Fibroblast of lung (primary cell): ENCODE results near the gene KIF4A. TPM values are rescaled to one million over a fixed set of nuclear protein-coding genes. Genes with fewer than 3 reads are reported as not detected.

Source experiments
- DNase-seq, 2 donors: peaks; one replicate each; pipeline versions ENCODE4 v3.0.0 to v3.0.0-alpha.2; 2010; ENCODE audit warnings: low read depth in 2 of 2
- H2AFZ ChIP-seq: 2 replicates; pipeline ENCODE4 v1.5.1; 2012; ENCODE audit warnings: low read length, control low read depth, inconsistent platforms
- H3K27ac ChIP-seq: 2 replicates; pipeline ENCODE4 v1.5.1; 2011; ENCODE audit warnings: low read length, control low read depth; ENCODE audit not compliant: insufficient read depth
- H3K27me3 ChIP-seq: 2 replicates; pipeline ENCODE4 v1.5.1; 2011; ENCODE audit warnings: mild to moderate bottlenecking, low read length; ENCODE audit not compliant: control insufficient read depth, insufficient read depth
- H3K36me3 ChIP-seq: 2 replicates; pipeline ENCODE4 v1.5.1; 2011; ENCODE audit warnings: low read length; ENCODE audit not compliant: control insufficient read depth, insufficient read depth
- H3K4me1 ChIP-seq: 2 replicates; pipeline ENCODE4 v1.5.1; 2011; ENCODE audit warnings: low read length; ENCODE audit not compliant: control insufficient read depth, insufficient read depth; ENCODE audit errors: extremely low read depth
- H3K4me2 ChIP-seq: 2 replicates; pipeline ENCODE4 v1.5.1; 2011; ENCODE audit warnings: low read length, control low read depth; ENCODE audit not compliant: insufficient read depth; ENCODE audit errors: extremely low read depth
- H3K4me3 ChIP-seq, 4 experiments: fragments of 200-600 bp in 1 of 4; sonication (generic) in 1 of 4; replicated peaks in 1 of 4; 2 replicates each; pipeline ENCODE4 v1.5.1; 2011 to 2016; ENCODE audit warnings: low read length in 4 of 4, low read depth in 3 of 4, mild to moderate bottlenecking in 3 of 4, control low read depth in 2 of 4, inconsistent platforms in 1 of 4, mixed read lengths in 1 of 4; ENCODE audit not compliant: insufficient read depth in 1 of 4; ENCODE audit errors: control extremely low read depth in 1 of 4
- H3K79me2 ChIP-seq: 2 replicates; pipeline ENCODE4 v1.5.1; 2012; ENCODE audit warnings: mild to moderate bottlenecking, low read length, inconsistent platforms; ENCODE audit not compliant: control insufficient read depth, insufficient read depth
- H3K9ac ChIP-seq: 2 replicates; pipeline ENCODE4 v1.5.1; 2011; ENCODE audit warnings: mild to moderate bottlenecking, low read length, control low read depth; ENCODE audit not compliant: insufficient read depth
- H3K9me3 ChIP-seq: 2 replicates; pipeline ENCODE4 v1.5.1; 2012; ENCODE audit warnings: low read depth, low read length; ENCODE audit not compliant: control insufficient read depth, insufficient read depth
- H4K20me1 ChIP-seq: 2 replicates; pipeline ENCODE4 v1.5.1; 2011; ENCODE audit warnings: low read length; ENCODE audit not compliant: control insufficient read depth, insufficient read depth; ENCODE audit errors: extremely low read depth
- CTCF ChIP-seq, 2 donors: IDR thresholded peaks in 1 of 2; conservative IDR thresholded peaks in 1 of 2; 1 replicate in 1 of 2; 2 replicates in 1 of 2; pipeline ENCODE4 v1.5.1; 2011 to 2012; ENCODE audit warnings: low read length in 2 of 2, control low read depth in 1 of 2, inconsistent platforms in 1 of 2, low read depth in 1 of 2, mild to moderate bottlenecking in 1 of 2
- EZH2 ChIP-seq: IDR thresholded peaks from 2 replicates; pipeline ENCODE4 v1.5.1; 2012; ENCODE audit warnings: low read length, control low read depth, mild to moderate bottlenecking; ENCODE audit errors: missing control alignments
- polyA plus RNA-seq, 2 donors: library from polyadenylated mRNA; depleted of rRNA in 1 of 2; stranded (reverse) in 1 of 2; unstranded in 1 of 2; fragments of >200 nt; gene quantifications; 2 replicates each; pipeline ENCODE4 v1.2.1, GENCODE V29; 2011 to 2012; ENCODE audit warnings: missing spikeins in 1 of 2
- total RNA-seq: library from RNA; depleted of rRNA; stranded (reverse); fragments of >200 nt; gene quantifications from 2 replicates; pipeline ENCODE4 v1.2.1, GENCODE V29; 2014

KIF4A gene
- total and polyA plus RNA-seq, 2 donors (not counting 1 experiment from before 2014, with no cell fraction given): 5.6 to 7.1 TPM

GRCh38 chrX:70405003-70405402, 115.1 kb downstream of the KIF4A start:
- no peak overlapping the region for H3K4me2 ChIP-seq
- H3K79me2 ChIP-seq: no peaks in the 10 kb centered on the region
- DNase-seq: no peak
- TF ChIP-seq CTCF (conservative IDR thresholded peaks at IDR 0.05 in 1 of 2, IDR thresholded peaks at IDR 0.05 in 1 of 2; ENCODE audit: low read depth in 1 of 2, low read length in 2 of 2) (no peak), EZH2 (no peak)
- no peaks in the 10 kb centered on the region for H3K36me3 ChIP-seq
- H3K4me1 ChIP-seq: no peaks in the 10 kb centered on the region
- no peak overlapping the region for H3K27ac ChIP-seq
- no peak overlapping the region for H2AFZ ChIP-seq
- H3K4me3 ChIP-seq: no peak overlapping the region
- H3K27me3 ChIP-seq: no peaks in the 10 kb centered on the region
- no peak overlapping the region for H3K9ac ChIP-seq
- H4K20me1 ChIP-seq: no peaks in the 10 kb centered on the region
- H3K9me3 ChIP-seq: no peaks in the 10 kb centered on the region

- Histone ChIP-seq H3K4me3 (no peak overlapping the region), H3K79me2 (no peaks in the 10 kb centered on the region), H3K36me3 (no peaks in the 10 kb centered on the region), H3K4me1 (no peaks in the 10 kb centered on the region), H2AFZ (no peak overlapping the region), H4K20me1 (no peaks in the 10 kb centered on the region), H3K9me3 (no peaks in the 10 kb centered on the region), H3K9ac (no peak overlapping the region), H3K4me2 (no peak overlapping the region), H3K27ac (no peak overlapping the region), H3K27me3 (no peaks in the 10 kb centered on the region)
- TF ChIP-seq CTCF (conservative IDR thresholded peaks at IDR 0.05 in 1 of 2, IDR thresholded peaks at IDR 0.05 in 1 of 2; ENCODE audit: low read depth in 1 of 2, low read length in 2 of 2): no peak
- TF ChIP-seq EZH2: no peak
- no peak for DNase-seq
These were observed 121.0 kb downstream of the KIF4A start for GRCh38 chrX:70410921-70411320.

DNA sequence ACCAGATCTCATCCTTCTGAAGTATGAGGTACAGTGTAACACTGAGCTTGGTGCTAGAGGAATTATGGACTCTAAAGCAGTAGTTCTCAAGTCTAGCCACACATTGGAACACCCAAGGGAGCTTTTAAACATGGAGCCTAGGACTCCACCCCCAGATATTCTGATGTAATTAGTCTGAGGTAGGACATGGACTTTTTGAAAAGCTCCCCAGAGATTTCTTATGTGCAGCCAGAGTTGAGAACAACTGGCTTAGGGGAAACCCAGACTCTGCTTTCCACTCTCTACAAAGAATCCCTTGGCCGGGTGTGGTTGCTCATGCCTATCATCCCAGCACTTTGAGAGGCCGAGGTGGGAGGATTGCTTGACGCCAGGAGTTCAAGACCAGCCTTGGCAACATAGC, 121.6 kb downstream of the KIF4A start:
- no peak for TF ChIP-seq EZH2
- no peak for TF ChIP-seq CTCF (conservative IDR thresholded peaks at IDR 0.05 in 1 of 2, IDR thresholded peaks at IDR 0.05 in 1 of 2; ENCODE audit: low read depth in 1 of 2, low read length in 2 of 2)
- no peaks in the 10 kb centered on the region for H4K20me1 ChIP-seq

More for the DNA sequence above, 121.6 kb downstream of the KIF4A start:
- Histone ChIP-seq H3K4me3 (no peak overlapping the region), H3K36me3 (no peaks in the 10 kb centered on the region), H3K27me3 (no peaks in the 10 kb centered on the region), H3K79me2 (no peaks in the 10 kb centered on the region), H3K4me1 (no peaks in the 10 kb centered on the region), H2AFZ (no peak overlapping the region), H3K9me3 (no peaks in the 10 kb centered on the region), H3K4me2 (no peak overlapping the region), H3K27ac (no peak overlapping the region), H3K9ac (no peak overlapping the region)
- DNase-seq: no peak
